ENCODE results near the gene PPP1R15B. TPM values are rescaled to one million over a fixed set of nuclear protein-coding genes. Genes with fewer than 3 reads are reported as not detected.

PPP1R15B gene
- total and polyA plus RNA-seq, 8 donors: 31.8 to 53.0 (median 39.3) TPM

DNA sequence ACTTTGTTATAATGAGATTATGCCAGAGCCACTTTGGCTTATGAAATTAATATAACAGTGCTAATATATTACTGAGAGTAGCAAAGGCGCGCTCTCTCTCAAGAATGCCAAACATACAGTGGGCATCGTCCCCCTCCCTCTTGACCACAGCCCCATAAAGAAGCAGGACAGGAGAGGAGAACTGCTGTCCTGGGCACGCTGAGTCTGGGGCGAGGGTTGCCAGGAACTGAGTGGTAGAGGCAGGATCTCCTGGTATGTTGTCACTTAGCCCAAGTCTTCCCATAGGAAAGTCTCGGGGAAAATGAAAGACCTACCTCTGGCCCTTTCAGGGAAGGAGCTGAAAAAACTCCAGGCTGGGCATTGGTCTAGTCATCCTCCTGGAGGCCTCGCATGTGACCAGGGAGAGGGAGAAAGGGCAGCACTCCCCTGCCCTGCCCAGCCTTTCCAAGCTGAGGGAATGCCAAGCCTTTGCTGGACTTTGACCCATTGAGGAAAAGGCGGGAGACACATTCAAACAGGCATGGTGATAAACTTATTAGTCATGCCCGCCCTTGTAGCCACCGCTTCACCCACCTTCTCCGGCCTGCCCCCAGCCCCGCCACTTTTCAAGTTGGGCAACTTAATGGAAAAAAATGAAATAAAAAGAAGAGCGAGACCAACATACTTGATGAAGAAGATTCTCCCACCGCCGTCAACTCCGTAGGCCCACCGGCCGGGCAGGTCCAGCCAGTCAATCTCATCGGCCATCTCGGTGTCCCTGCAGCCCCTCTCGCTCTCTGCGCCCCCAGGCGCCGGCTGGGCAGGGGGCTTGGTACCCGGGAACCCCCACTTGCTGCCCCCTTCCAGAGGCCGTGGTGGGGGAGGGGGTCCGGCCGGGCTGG lies 34.5 kb downstream of the PPP1R15B start:
- peaks cover 10 to 12% of the 10 kb centered on the region in 2 donors for H3K4me1 ChIP-seq
- no peaks in the 10 kb centered on the region for H3K9me3 ChIP-seq
- peak overlapping the region; percentile 18 to 37 for H3K4me3 ChIP-seq
- no peak for TF ChIP-seq CTCF (IDR thresholded peaks at IDR 0.05)
- H3K36me3 ChIP-seq: no peaks in the 10 kb centered on the region
- peaks cover 16 to 75% of the 10 kb centered on the region in 2 donors for H3K27me3 ChIP-seq
- ATAC-seq (peak; percentile 40), DNase-seq (peak in 1 of 4 donors; percentile 82)
- no peak overlapping the region for H3K27ac ChIP-seq
- intact Hi-C loops (cut with DNase I): no loop called here

- intact Hi-C loops (cut with DNase I): no loop called here
- Histone ChIP-seq H3K36me3 (no peaks in the 10 kb centered on the region), H3K27ac (no peak overlapping the region), H3K4me3 (no peak overlapping the region), H3K4me1 (peaks cover 10 to 12% of the 10 kb centered on the region in 2 donors), H3K27me3 (peaks cover 16 to 75% of the 10 kb centered on the region in 2 donors), H3K9me3 (no peaks in the 10 kb centered on the region)
- DNase-seq (no peak), ATAC-seq (no peak)
- TF ChIP-seq CTCF (IDR thresholded peaks at IDR 0.05): no peak
These were observed 35.2 kb downstream of the PPP1R15B start for GRCh38 chr1:204376465-204376864.

- H3K36me3 ChIP-seq: no peaks in the 10 kb centered on the region
These were observed 37.7 kb downstream of the PPP1R15B start for GRCh38 chr1:204373911-204374310.

GRCh38 chr1:204370176-204370575 lies 41.4 kb downstream of the PPP1R15B start:
- DNase-seq: peak in 1 of 4 donors; percentile 52
- no peak for TF ChIP-seq CTCF (IDR thresholded peaks at IDR 0.05)
- no peak overlapping the region for H3K4me3 ChIP-seq
- H3K9me3 ChIP-seq: no peaks in the 10 kb centered on the region
- intact Hi-C loops (cut with DNase I): no loop called here
- no peaks in the 10 kb centered on the region for H3K4me1 ChIP-seq
- H3K27ac ChIP-seq: no peak overlapping the region
- ATAC-seq: no peak
- H3K27me3 ChIP-seq: peaks cover 0 to 26% of the 10 kb centered on the region in 2 donors
- H3K36me3 ChIP-seq: no peaks in the 10 kb centered on the region

More at GRCh38 chr1:204373911-204374310, 37.7 kb downstream of the PPP1R15B start:
- TF ChIP-seq CTCF (IDR thresholded peaks at IDR 0.05): no peak
- DNase-seq (no peak), ATAC-seq (no peak)
- Histone ChIP-seq H3K9me3 (no peaks in the 10 kb centered on the region), H3K27me3 (peaks cover 13 to 63% of the 10 kb centered on the region in 2 donors), H3K4me1 (peaks cover 10 to 12% of the 10 kb centered on the region in 2 donors), H3K4me3 (no peak overlapping the region), H3K27ac (no peak overlapping the region)
- intact Hi-C loops (cut with DNase I): no loop called here

DNA sequence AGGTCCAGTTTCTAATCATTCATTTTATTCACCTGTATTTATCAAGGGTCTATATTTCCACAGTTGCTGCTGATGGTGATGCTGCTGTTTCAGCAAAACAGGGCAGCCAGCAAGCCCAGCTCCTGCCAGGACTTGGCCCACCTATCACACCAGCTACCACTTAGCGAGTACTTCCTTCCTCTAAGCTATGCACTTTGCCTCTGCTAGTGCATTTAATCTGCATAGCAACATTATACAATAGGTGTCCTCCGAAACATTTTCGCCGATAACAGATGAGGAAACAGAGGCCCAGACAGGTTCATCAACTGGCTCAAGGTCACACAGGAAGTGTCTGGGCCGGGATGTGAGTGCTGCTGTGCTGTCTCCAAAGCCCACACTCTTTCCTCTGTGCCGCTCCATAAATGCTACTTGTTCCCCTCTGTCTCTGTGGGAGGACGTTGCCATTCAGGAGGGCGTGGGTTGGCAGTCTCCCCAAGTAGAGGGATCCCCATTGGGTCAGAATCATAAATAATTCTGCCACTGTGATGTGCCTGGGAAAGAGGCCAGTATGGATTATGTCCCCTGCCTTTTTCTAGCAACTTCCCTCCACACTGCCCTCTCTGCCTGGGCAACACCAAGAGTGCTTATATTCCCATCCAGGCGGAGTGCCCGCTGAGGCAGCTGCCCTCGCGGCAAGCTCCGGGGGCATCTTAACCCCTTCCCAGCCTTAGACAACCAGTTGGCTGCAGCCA lies 42.5 kb downstream of the PPP1R15B start:
- Histone ChIP-seq H3K9me3 (no peaks in the 10 kb centered on the region), H3K27ac (no peak overlapping the region), H3K4me1 (peaks cover 0 to under 1% of the 10 kb centered on the region in 2 donors), H3K4me3 (no peak overlapping the region), H3K36me3 (no peaks in the 10 kb centered on the region), H3K27me3 (peaks cover 0 to 16% of the 10 kb centered on the region in 2 donors)
- intact Hi-C loops (cut with DNase I): loop anchor here in 1 of 2 donors (5.0 kb wide), 1 partner anchor 157 kb away; the partner anchor contains the start of gene GOLT1A
- no peak for TF ChIP-seq CTCF (IDR thresholded peaks at IDR 0.05)
- ATAC-seq: no peak
- DNase-seq: no peak
